ENCODE results near the gene GYPE.
"Not testable (repeated sequence)": the region's sequence is repeated elsewhere in the genome, so short reads cannot be mapped to it uniquely, and the experiment has no call there.

Gene GYPE

DNA sequence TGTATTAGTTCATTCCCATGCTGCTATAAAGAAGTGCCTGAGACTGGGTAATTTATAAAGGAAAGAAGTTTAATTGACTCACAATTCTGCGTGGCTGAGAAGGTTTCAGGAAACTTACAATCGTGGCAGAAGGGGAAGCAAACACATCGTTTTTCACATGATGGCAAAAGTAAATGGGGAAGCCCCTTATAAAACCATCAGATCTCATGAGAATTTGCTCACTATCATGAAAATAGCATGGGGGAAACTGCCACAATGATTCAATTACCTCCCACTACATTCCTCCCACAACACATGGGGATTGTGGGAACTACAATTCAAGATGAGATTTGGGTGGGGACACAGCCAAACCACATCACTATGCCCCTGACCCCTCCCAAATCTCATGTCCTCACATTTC is 35.4 kb downstream of the GYPE start:
- not testable (repeated sequence) for ATAC-seq

DNA sequence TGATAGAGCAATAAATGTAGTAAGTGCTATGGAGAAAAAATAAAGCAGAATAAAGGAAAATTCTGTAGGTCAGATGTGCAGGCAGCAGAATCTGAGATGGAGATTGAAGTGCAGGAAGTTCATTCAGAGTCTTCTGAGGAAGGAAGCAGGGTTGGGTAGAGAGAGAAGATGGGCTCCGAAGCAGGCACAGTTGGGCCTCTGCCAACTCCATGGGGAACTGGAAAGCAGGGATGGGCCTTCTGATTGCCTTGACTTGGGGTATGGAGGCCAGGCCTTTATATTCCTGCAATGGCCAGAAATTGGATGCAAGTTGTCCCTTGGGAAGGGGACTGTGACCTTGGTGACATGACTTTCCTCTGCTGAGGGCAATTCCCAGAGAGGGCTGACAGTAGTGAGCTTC is 42.6 kb downstream of the GYPE start:
- ATAC-seq = not testable (repeated sequence)

DNA sequence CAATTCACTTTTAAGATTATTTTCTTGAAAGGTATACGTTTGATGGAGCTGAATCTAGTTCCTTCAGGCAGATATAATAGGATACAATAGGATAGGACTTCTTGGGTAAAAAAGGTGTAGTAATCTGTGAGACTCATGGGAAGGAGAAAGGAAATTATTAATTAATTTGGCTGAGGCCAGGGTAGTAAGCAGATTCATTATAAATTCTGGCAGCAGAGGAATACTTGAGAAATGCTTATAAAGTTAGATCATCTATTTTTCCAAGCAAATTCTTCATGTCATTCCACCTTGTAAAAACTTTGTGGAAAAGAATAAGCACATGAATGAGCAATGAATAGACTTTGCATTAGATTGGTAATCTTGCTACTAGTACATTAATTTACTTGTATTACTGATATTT is 46.9 kb downstream of the GYPE start:
- ATAC-seq = no peak

DNA sequence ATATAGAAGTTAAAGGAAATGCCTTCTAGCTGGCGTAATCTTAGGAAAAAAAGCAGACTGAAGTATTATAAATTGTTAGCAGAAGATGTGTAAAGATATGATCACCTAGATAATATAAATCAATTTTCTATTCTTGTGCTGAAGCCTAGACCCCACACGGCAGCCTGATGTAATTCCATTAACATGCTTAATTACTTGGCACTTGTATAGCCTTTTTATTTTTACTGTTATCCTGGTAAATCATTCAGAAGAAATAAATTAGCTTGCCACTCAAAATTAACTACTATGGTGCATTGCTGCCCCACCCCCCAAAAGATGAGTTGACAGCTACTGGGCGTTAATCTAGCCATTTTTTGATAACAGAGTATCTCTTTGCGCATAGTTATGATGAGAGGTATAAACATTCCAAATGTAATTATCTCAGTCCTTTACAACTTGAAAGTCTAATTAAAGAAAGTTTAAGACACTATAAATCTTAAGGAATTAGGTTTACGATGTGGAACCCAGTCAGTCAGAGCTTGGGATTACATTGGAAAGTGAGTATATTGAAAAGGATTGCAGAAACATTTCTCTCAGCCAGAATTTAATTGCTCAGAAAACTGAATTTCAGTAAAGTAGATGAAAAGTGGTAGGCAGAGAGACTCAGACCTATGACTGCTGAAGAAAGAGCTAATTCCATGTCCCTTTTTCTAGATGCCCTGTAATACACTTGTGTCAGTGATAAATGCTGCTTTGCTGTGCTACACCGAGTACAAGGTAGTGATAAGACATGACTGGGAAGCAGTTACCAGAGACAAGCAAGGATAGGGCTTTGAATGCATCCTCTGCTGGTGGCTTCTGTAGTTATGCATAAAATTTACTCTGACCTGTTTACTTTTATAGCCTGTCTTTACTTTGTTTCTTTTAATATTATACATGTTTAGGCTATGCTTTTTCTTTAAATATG is 47.7 kb downstream of the GYPE start:
- not testable (repeated sequence) for ATAC-seq

DNA sequence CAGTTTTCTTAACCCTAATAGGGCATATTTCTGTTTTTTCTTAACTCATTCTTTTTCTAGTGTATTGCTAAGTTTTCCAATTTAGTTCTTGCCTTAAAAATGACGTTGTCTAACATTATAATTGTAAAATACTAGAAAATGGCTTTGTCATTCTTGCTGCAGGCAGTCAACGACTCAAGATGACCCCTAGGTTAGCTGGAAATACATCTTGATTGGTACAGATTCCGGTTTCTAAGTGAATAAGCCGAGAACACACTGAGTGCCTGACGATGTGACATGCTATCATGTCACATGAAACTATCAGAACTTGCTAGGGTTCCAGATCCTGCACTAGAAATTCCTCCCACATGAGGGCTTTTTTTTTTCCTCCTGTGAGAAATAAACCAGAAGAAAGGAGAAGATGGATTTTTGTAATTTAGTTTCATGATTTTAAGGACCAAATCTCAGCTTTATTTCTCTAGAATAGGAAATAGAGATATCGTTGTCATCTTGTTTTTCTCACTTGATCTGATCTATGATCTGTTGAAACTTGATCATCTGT is 49.3 kb downstream of the GYPE start:
- not testable (repeated sequence) for ATAC-seq

DNA sequence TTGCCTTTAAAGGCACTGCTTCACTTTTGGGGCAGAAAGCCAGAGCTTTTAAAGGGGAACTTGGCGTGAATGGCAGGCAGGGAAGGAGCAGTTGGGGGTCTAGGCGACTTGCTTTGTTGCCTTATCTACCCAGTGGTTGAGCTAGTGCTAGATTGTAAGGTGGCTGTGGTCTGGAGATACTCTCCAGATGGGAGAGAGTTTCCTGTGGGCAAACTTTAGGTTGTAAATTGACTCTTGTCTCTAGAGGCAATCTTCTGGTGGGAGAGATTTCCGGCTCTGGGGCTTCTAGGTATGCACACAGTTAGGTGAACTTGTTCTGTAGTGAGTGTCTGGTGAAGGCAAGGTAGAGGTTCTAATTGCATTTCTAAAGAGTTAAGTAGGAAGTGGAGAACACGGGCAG is 50.7 kb downstream of the GYPE start:
- not testable (repeated sequence) for ATAC-seq

DNA sequence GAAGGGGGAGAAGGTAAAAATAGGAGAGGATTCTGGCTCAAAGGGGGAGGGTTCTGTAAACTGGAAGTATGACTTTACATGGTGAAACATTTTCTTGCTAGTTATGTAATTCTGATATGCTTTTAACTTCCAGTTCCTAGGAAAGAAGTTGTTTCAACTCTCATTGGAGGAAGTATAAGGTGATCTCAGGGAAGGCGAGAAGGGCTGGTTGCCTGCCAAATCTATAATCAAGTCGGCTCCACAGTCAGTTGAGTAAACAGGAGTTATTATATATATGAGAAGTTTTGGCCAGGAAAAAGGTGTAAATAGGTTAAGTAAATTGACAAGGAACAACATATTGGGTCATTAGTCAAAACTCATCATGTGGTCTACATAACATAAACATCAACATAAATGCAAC is 56.1 kb downstream of the GYPE start:
- ATAC-seq = not testable (repeated sequence)

DNA sequence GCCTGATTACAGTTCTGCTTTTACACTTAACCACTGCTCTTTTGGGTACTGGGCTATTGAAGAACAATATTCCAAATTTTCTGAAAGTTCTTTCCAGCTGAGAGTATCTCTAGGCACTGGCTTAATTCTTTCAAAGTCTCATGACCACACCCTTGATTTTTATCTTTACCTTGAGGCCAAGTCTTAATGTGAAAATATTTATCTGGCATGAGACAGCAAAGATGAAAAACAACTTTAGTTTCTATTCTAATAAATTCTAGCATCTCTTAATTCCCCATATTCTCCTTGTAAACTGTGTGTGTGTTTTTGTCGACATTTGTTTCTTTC is 61.9 kb downstream of the GYPE start:
- ATAC-seq = not testable (repeated sequence)

DNA sequence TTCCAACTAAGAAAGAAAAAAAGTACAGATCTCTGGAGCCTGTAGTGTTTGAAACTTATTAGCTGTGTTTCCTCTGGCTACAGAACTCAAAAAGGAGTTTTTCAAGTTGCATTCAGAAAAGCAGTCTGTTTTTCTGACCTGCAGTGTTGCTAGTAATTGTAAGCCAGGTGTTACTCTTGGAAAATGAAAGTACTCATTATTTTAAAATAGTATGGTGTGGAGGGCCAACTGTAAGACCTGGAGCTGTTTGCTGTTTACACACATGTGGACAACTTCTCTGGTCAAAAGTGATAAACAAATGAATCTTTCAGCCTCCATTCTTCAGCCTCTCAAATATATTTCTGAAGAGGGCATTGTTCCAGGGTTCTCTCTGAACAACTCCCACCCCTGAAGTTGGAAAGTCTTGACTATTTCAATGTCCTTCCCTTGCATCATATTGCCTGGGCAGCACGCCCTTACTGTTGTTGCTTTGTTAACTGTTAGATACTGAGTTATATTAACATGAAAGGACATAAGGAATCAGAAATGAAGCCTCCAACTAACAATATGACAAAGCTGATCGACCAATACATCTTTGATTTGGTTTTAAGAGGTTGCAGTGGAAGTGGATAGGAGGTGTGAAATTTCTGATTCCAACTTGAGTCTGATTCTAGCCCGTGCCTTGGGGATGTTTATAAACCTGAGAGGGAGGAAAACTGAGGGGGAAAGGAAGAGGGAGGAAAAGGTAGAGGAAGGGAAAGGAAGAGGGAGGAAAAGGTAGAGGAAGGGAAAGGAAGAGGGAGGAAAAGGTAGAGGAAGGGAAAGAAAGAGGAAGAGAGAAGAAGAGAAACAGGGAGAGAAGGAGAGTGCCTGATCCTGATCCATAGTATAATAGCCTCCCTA is 62.5 kb downstream of the GYPE start:
- ATAC-seq = not testable (repeated sequence)

DNA sequence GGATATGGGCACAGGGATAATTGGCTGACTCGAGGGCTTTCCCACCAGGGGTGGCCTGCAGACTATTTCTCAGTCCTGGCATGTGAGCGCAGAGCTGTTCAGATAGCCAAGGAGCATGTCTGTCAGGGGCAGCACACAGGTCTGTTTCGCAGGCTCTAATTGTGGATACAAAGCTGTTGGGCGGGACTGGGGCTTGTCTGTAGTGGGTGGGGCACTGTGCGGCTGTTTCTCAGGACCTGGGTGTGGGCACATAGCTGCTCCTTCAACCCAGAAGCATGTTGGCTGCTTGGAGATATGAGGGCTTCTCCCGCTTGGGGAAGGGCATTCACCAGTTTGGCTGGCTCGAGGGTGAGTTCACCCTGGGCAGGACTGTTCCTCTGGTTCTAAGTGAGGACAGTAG is 65.9 kb downstream of the GYPE start:
- ATAC-seq = not testable (repeated sequence)

DNA sequence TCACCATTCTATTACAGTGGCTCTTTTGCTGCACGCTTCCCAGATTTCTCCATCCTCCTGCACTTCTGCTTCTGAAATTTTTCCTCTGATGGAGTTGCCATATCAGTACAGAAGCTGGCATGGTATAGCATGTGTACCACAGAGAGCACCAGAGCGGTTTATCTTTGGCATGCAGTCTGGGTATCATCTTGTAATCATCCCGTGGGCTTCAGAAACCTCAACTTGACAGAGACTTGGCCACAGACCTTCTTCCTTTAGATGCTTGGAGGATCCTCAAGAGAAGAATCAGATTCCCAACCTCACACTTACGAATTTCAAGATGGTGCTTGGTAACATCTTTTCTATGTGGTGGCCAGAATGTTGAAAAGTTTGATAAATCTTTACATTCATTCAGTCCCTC is 71.2 kb downstream of the GYPE start:
- ATAC-seq = not testable (repeated sequence)

DNA sequence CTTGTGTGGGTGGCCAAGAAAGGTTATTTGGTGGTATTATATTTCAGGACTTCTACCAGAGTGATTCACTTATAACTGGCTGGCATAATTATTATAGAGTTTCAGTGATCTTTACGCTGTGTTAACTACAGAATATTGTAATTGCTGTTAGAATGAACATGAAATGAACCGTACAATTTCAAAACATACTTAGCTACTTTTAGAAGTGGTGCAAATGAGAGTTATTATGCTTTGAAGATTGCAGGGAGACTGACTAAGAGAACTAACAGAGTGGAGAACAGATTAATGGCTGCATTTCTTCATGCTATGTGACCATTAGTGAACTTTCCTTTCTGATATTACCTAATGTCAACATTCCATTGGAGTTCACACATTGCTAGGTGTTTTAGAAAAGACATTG is 71.7 kb downstream of the GYPE start:
- ATAC-seq = not testable (repeated sequence)

DNA sequence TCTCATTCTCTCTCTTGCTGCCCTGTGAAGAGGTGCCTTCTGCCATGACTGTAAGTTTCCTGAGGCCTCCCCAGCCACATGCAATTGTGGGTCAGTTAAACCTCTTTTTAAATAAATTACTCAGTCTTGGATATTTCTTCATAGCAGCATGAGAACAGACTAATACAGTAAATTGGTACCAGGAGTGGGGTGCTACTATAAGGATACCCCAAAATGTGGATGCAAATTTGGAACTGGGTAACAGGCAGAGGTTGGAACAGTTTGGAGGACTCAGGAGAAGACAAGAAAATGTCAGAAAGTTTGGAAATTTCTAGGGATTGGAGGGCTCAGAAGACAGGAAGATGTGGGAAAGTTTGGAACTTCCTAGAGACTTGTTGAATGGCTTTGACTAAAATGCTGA is 74.8 kb downstream of the GYPE start:
- ATAC-seq = not testable (repeated sequence)

DNA sequence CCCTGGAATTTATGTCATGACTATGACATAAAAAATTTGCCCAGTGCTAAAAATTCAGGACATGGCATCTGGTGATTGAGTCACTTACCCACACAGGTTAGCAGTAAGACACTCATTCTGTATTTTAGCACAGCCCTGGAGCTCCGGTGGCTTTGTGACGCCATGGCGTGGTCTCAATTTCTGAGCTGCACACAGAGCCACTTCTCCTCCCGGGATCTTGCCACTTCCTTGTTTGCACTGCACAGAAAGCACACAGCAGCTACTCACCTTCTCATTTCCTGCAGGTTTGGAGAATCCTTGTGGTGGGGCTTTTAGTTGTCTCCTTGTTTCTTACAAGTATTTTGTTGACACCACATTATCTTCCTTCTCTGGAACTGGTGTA is 76.1 kb downstream of the GYPE start:
- not testable (repeated sequence) for ATAC-seq

Data from activated CD4-positive, CD25-positive, alpha-beta regulatory T cell treated with anti-CD3 and anti-CD28 coated beads, Interleukin-2, amount 50 U/mL, for 24 hours (primary cell).